PC-3 (cell line): ENCODE measurements around the gene EIF2B5. TPM values are rescaled to one million over a fixed set of nuclear protein-coding genes. Genes with fewer than 3 reads are reported as not detected.
"Not testable (repeated sequence)": the region's sequence is repeated elsewhere in the genome, so short reads cannot be mapped to it uniquely, and the experiment has no call there.

Source experiments
- ATAC-seq: fragments of 200-7000 bp; cut with Tn5 transposase; 2 replicates; pipeline ENCODE4 v1.9.1; 2020; ENCODE audit warnings: mild to moderate bottlenecking, moderate library complexity
- BruUV-seq: library from RNA; stranded (reverse); fragments of 400-500 nt; replicated peaks from 2 replicates; lab custom pipeline; 2021; lab: Mats Ljungman, UMichigan
- CTCF ChIA-PET: fragments of 300-600 bp; sonication (Branson Sonifier 250); formaldehyde crosslinking; loops from one replicate; lab custom pipeline; 2022; ENCODE audit warnings: antibody characterized with exemption; lab: Charles Lee
- POLR2A ChIA-PET: fragments of 300-600 bp; sonication (Branson Sonifier 250); formaldehyde crosslinking; loops from one replicate; lab custom pipeline; 2022; ENCODE audit warnings: antibody characterized with exemption; ENCODE audit not compliant: unreplicated experiment; lab: Charles Lee
- DNase-seq: peaks from one replicate; pipeline ENCODE4 v3.0.0-alpha.2; 2015
- H2AFZ ChIP-seq: fragments of 300-600 bp; sonication (generic); 2 replicates; pipeline ENCODE4 v1.6.0; 2016; ENCODE audit warnings: antibody characterized with exemption, low read length
- H3F3A ChIP-seq: fragments of 300-600 bp; sonication (generic); one replicate; pipeline ENCODE4 v1.6.0; 2017; ENCODE audit warnings: antibody characterized with exemption, low read length, control low read depth, mild to moderate bottlenecking; ENCODE audit not compliant: unreplicated experiment
- H3K27ac ChIP-seq: fragments of 300-600 bp; sonication (generic); 2 replicates; pipeline ENCODE4 v1.5.1; 2016; ENCODE audit warnings: mild to moderate bottlenecking, low read length
- H3K27me3 ChIP-seq: fragments of 300-600 bp; sonication (generic); 2 replicates; pipeline ENCODE4 v1.6.1; 2016; ENCODE audit warnings: low read length, mixed read lengths
- H3K36me3 ChIP-seq: fragments of 300-600 bp; sonication (generic); 2 replicates; pipeline ENCODE4 v1.6.1; 2016; ENCODE audit warnings: low read depth, mixed run types, low read length, mixed read lengths
- H3K4me1 ChIP-seq: fragments of 300-600 bp; sonication (generic); 2 replicates; pipeline ENCODE4 v1.5.1; 2016; ENCODE audit warnings: low read length; ENCODE audit not compliant: insufficient read depth
- H3K4me2 ChIP-seq: fragments of 300-600 bp; sonication (generic); 2 replicates; pipeline ENCODE4 v1.6.0; 2016; ENCODE audit warnings: low read length
- H3K4me3 ChIP-seq: fragments of 300-600 bp; sonication (generic); 2 replicates; pipeline ENCODE4 v1.5.1; 2016; ENCODE audit warnings: mild to moderate bottlenecking, low read length, mixed read lengths
- H3K79me2 ChIP-seq: fragments of 300-600 bp; sonication (generic); 2 replicates; pipeline ENCODE4 v1.6.1; 2017; ENCODE audit warnings: low read length, mixed read lengths
- H3K9ac ChIP-seq: fragments of 300-600 bp; sonication (generic); 2 replicates; pipeline ENCODE4 v1.6.0; 2016; ENCODE audit warnings: mild to moderate bottlenecking, low read length
- H3K9me2 ChIP-seq: fragments of 300-600 bp; sonication (generic); replicated peaks from 2 replicates; pipeline ENCODE4 v1.6.1; 2016; ENCODE audit warnings: mixed run types, low read length, mixed read lengths
- H3K9me3 ChIP-seq: fragments of 300-600 bp; sonication (generic); 2 replicates; pipeline ENCODE4 v1.6.1; 2016; ENCODE audit warnings: low read length, mixed read lengths
- H4K20me1 ChIP-seq: fragments of 300-600 bp; sonication (generic); 2 replicates; pipeline ENCODE4 v1.6.1; 2016; ENCODE audit warnings: low read length, mixed read lengths
- CTCF ChIP-seq: fragments of 300-600 bp; sonication (generic); conservative IDR thresholded peaks from 2 replicates; pipeline ENCODE4 v1.5.1; 2017; ENCODE audit warnings: antibody characterized with exemption, low read depth, mild to moderate bottlenecking, low read length
- EZH2 ChIP-seq: fragments of 300-600 bp; sonication (generic); IDR thresholded peaks from one replicate; pipeline ENCODE4 v1.6.1; 2017; ENCODE audit warnings: antibody characterized with exemption, mild to moderate bottlenecking, low read length; ENCODE audit not compliant: unreplicated experiment
- EZH2phosphoT487 ChIP-seq: fragments of 300-600 bp; sonication (generic); IDR thresholded peaks from 2 replicates; pipeline ENCODE4 v1.6.1; 2018; ENCODE audit warnings: mild to moderate bottlenecking, antibody characterized with exemption, low read length, borderline replicate concordance
- intact Hi-C: fragments of 100-400 bp; cut with micrococcal nuclease; formaldehyde crosslinking; loops from 2 replicates; pipeline ENCODE4 v1.9.0; 2023
- total RNA-seq: library from RNA; depleted of rRNA; stranded (reverse); fragments of >200 nt; gene quantifications from 2 replicates; pipeline ENCODE4 v1.2.3, GENCODE V29; 2014

EIF2B5 gene
- total RNA-seq, 1 experiment from 2014 or later, result 51.3 TPM

GRCh38 chr3:184157206-184157605 lies 22.0 kb downstream of the EIF2B5 start:
- TF ChIP-seq CTCF, result no peak
- TF ChIP-seq EZH2phosphoT487, result no peak
- TF ChIP-seq EZH2, result no peak
- no peaks in the 10 kb centered on the region; the same call in 1 of the 2 replicates for H3K36me3 ChIP-seq
- ChIA-PET CTCF (no interaction called here), POLR2A (interaction anchor here (0.6 kb wide), 1 partner anchor 23 kb away, joined by 6 read pairs; no protein-coding TSS in a partner anchor)
- intact Hi-C loops, result loop anchor here (2.0 kb wide), 1 partner anchor 18 kb away; the partner anchor contains the start of gene AP2M1
- no peak overlapping the region for H2AFZ ChIP-seq
- H3K9me2 ChIP-seq, result no peaks in the 10 kb centered on the region
- peaks cover 9% of the 10 kb centered on the region for H4K20me1 ChIP-seq
- H3K4me1 ChIP-seq, result peaks cover 22% of the 10 kb centered on the region
- no peaks in the 10 kb centered on the region for H3F3A ChIP-seq
- DNase-seq (no peak), ATAC-seq (no peak)
- H3K9ac ChIP-seq, result peak overlapping the region; percentile 81
- BruUV-seq, result no TSS peak
- no peaks in the 10 kb centered on the region for H3K9me3 ChIP-seq
- H3K27ac ChIP-seq, result no peak overlapping the region
- peaks cover 59% of the 10 kb centered on the region for H3K79me2 ChIP-seq
- H3K4me2 ChIP-seq, result peak overlapping the region; percentile 95
- peak overlapping the region; percentile 90 for H3K4me3 ChIP-seq
- H3K27me3 ChIP-seq, result no peaks in the 10 kb centered on the region

GRCh38 chr3:184158404-184158803 lies 23.2 kb downstream of the EIF2B5 start:
- H3K9me3 ChIP-seq, result no peaks in the 10 kb centered on the region
- H3K27ac ChIP-seq, result no peak overlapping the region
- intact Hi-C loops, result no loop called here
- H3K4me1 ChIP-seq, result peaks cover 22% of the 10 kb centered on the region
- peaks cover 70% of the 10 kb centered on the region for H3K79me2 ChIP-seq
- H3K4me2 ChIP-seq, result no peak overlapping the region; the same call in 1 of the 2 replicates
- H3K27me3 ChIP-seq, result no peaks in the 10 kb centered on the region
- TF ChIP-seq EZH2, result no peak
- no peak for TF ChIP-seq CTCF
- TF ChIP-seq EZH2phosphoT487, result no peak
- ATAC-seq (no peak), DNase-seq (no peak)
- H3F3A ChIP-seq, result no peaks in the 10 kb centered on the region
- ChIA-PET CTCF (no interaction called here), POLR2A (no interaction called here)
- H3K9me2 ChIP-seq, result no peaks in the 10 kb centered on the region
- H4K20me1 ChIP-seq, result peaks cover 9% of the 10 kb centered on the region
- no peaks in the 10 kb centered on the region; the same call in 1 of the 2 replicates for H3K36me3 ChIP-seq
- no peak overlapping the region for H3K9ac ChIP-seq
- no peak overlapping the region for H2AFZ ChIP-seq
- no TSS peak for BruUV-seq
- H3K4me3 ChIP-seq, result no peak overlapping the region

- no peaks in the 10 kb centered on the region for H3K9me3 ChIP-seq
- ATAC-seq (peak; percentile 26; the same call in 1 of the 2 replicates), DNase-seq (peak; percentile 72)
- H3F3A ChIP-seq, result no peaks in the 10 kb centered on the region
- H3K9me2 ChIP-seq, result no peaks in the 10 kb centered on the region
- no peak overlapping the region for H3K4me3 ChIP-seq
- intact Hi-C loops, result no loop called here
- no TSS peak for BruUV-seq
- H3K79me2 ChIP-seq, result peaks cover 69% of the 10 kb centered on the region
- H4K20me1 ChIP-seq, result peaks cover 9% of the 10 kb centered on the region
- H3K27ac ChIP-seq, result peak overlapping the region; percentile 80
- ChIA-PET POLR2A (no interaction called here), CTCF (interaction anchor here (0.6 kb wide), 1 partner anchor 262 kb away, joined by 3 read pairs; no protein-coding TSS in a partner anchor)
- no peaks in the 10 kb centered on the region for H3K27me3 ChIP-seq
- peak overlapping the region; percentile 32 for H3K9ac ChIP-seq
- H3K36me3 ChIP-seq, result peaks cover 12% of the 10 kb centered on the region
- peaks cover 22% of the 10 kb centered on the region for H3K4me1 ChIP-seq
- no peak for TF ChIP-seq EZH2
- TF ChIP-seq EZH2phosphoT487, result no peak
- TF ChIP-seq CTCF, result no peak
- H2AFZ ChIP-seq, result no peak overlapping the region
- peak overlapping the region; percentile 56 for H3K4me2 ChIP-seq
Observed at GRCh38 chr3:184160456-184160855, 25.3 kb downstream of the EIF2B5 start.

GRCh38 chr3:184162571-184163070 lies 27.5 kb downstream of the EIF2B5 start:
- H2AFZ ChIP-seq, CTCF ChIA-PET, H3K9me3 ChIP-seq, H3K27ac ChIP-seq, BruUV-seq, POLR2A ChIA-PET, H4K20me1 ChIP-seq, H3K27me3 ChIP-seq, intact Hi-C loops, H3K9ac ChIP-seq, H3K4me2 ChIP-seq, ATAC-seq, DNase-seq, H3F3A ChIP-seq, H3K4me3 ChIP-seq, H3K9me2 ChIP-seq: not testable (repeated sequence)
- Histone ChIP-seq H3K79me2 (peaks cover 48% of the 10 kb centered on the region), H3K36me3 (peaks cover 29% of the 10 kb centered on the region), H3K4me1 (peaks cover 14% of the 10 kb centered on the region)
